Kasumi-1 (cell line): ENCODE data around the gene RNF167.
A peak's percentile ranks its signal among the peaks of the same experiment; 100 is the strongest.

Source experiments
- DNase-seq, 2 experiments: peaks; one replicate each; lab custom pipeline; 2025; lab: John Stamatoyannopoulos, UW

Gene RNF167

GRCh38 chr17:4953451-4953961 is 13.4 kb downstream of the RNF167 start:
- no peak for DNase-seq

GRCh38 chr17:4955091-4955490 is 15.0 kb downstream of the RNF167 start:
- no peak for DNase-seq

- no peak for DNase-seq
These were observed 16.5 kb downstream of the RNF167 start for GRCh38 chr17:4956493-4957061.

- no peak for DNase-seq
These were observed 18.0 kb downstream of the RNF167 start for GRCh38 chr17:4958102-4958501.

- no peak for DNase-seq
These were observed 19.3 kb downstream of the RNF167 start for GRCh38 chr17:4959261-4959965.

- DNase-seq: peak in 1 of 2 experiments; percentile 10
These were observed 20.3 kb downstream of the RNF167 start for GRCh38 chr17:4960279-4960922.

- DNase-seq: no peak
These were observed 25.4 kb downstream of the RNF167 start for GRCh38 chr17:4965311-4965986.

GRCh38 chr17:4966844-4967538 is 26.9 kb downstream of the RNF167 start:
- DNase-seq: peak; percentile 97

GRCh38 chr17:4967539-4968485 is 27.7 kb downstream of the RNF167 start, which contains the start of gene SPAG7:
SPAG7 (minus strand) TSS chr17:4967817; CDS start chr17:4967804, 13 bp downstream.
- peak; percentile 78 to 81 for DNase-seq

GRCh38 chr17:4968486-4969046 is 28.5 kb downstream of the RNF167 start:
- no peak for DNase-seq

- DNase-seq: no peak
These were observed 29.0 kb downstream of the RNF167 start for GRCh38 chr17:4969047-4969550.

- DNase-seq: no peak
These were observed 29.6 kb downstream of the RNF167 start for GRCh38 chr17:4969551-4970173.

- DNase-seq: no peak
These were observed 30.2 kb downstream of the RNF167 start for GRCh38 chr17:4970273-4970672.

GRCh38 chr17:4971826-4972225 is 31.8 kb downstream of the RNF167 start:
- DNase-seq: no peak

- no peak for DNase-seq
These were observed 32.3 kb downstream of the RNF167 start for GRCh38 chr17:4972322-4972721.

- no peak for DNase-seq
These were observed 32.7 kb downstream of the RNF167 start for GRCh38 chr17:4972752-4973151.

GRCh38 chr17:4973256-4974114 is 33.4 kb downstream of the RNF167 start:
- DNase-seq: no peak

- DNase-seq: no peak
These were observed 34.1 kb downstream of the RNF167 start for GRCh38 chr17:4974115-4974670.
